Neuronal stem cell (in vitro differentiated cells): ENCODE results near the gene ALG9.

ENCODE experiments used
- DNase-seq: peaks from one replicate; pipeline ENCODE4 v3.0.0-alpha.2; 2013; ENCODE audit warnings: low spot score
- H2AFZ ChIP-seq: one replicate; pipeline ENCODE4 v1.6.1; 2013; ENCODE audit warnings: mild to moderate bottlenecking, low read length, inconsistent platforms
- H2AK5ac ChIP-seq: 2 replicates; pipeline ENCODE4 v1.6.1; 2013; ENCODE audit warnings: low read depth, mild to moderate bottlenecking, inconsistent platforms, low read length, moderate library complexity, mixed read lengths
- H2BK120ac ChIP-seq: 2 replicates; pipeline ENCODE4 v1.6.1; 2013; ENCODE audit warnings: low read depth, mild to moderate bottlenecking, inconsistent platforms, low read length, moderate library complexity, mixed read lengths
- H2BK12ac ChIP-seq: one replicate; pipeline ENCODE4 v1.6.1; 2013; ENCODE audit warnings: low read length, inconsistent platforms
- H2BK15ac ChIP-seq: 2 replicates; pipeline ENCODE4 v1.6.1; 2013; ENCODE audit warnings: mild to moderate bottlenecking, low read length, inconsistent platforms, mixed read lengths
- H2BK5ac ChIP-seq: one replicate; pipeline ENCODE4 v1.6.1; 2013; ENCODE audit warnings: inconsistent platforms, mild to moderate bottlenecking, low read length, moderate library complexity
- H3K14ac ChIP-seq: one replicate; pipeline ENCODE4 v1.6.1; 2013; ENCODE audit warnings: low read length, inconsistent platforms
- H3K18ac ChIP-seq: 2 replicates; pipeline ENCODE4 v1.6.1; 2013; ENCODE audit warnings: low read length, inconsistent platforms
- H3K23ac ChIP-seq: 2 replicates; pipeline ENCODE4 v1.6.1; 2013; ENCODE audit warnings: low read depth, mild to moderate bottlenecking, mixed read lengths, low read length, inconsistent platforms; ENCODE audit not compliant: poor library complexity
- H3K27ac ChIP-seq: replicated peaks from 3 replicates; pipeline ENCODE4 v1.5.1; 2013; ENCODE audit warnings: low read length, inconsistent platforms
- H3K27me3 ChIP-seq, 3 experiments: 2 replicates each; pipeline ENCODE4 v1.6.1; 2013; ENCODE audit warnings: low read length in 3 of 3, mild to moderate bottlenecking in 2 of 3, inconsistent platforms in 1 of 3, low read depth in 1 of 3, mixed read lengths in 1 of 3, moderate library complexity in 1 of 3; ENCODE audit not compliant: control insufficient read depth in 3 of 3, insufficient read depth in 3 of 3
- H3K36me3 ChIP-seq, 2 donors: replicated peaks in 1 of 2; 2 replicates each; pipeline ENCODE4 v1.6.1; 2013; ENCODE audit warnings: low read length in 2 of 2; ENCODE audit not compliant: control insufficient read depth in 2 of 2, insufficient read depth in 2 of 2
- H3K4ac ChIP-seq: 2 replicates; pipeline ENCODE4 v1.6.1; 2013; ENCODE audit warnings: inconsistent platforms, mild to moderate bottlenecking, low read length, moderate library complexity
- H3K4me1 ChIP-seq, 2 donors: 1 replicate in 1 of 2; 2 replicates in 1 of 2; pipeline ENCODE4 v1.6.1; 2013; ENCODE audit warnings: low read length in 2 of 2, low read depth in 1 of 2; ENCODE audit not compliant: control insufficient read depth in 2 of 2, insufficient read depth in 1 of 2
- H3K4me2 ChIP-seq: one replicate; pipeline ENCODE4 v1.6.1; 2013; ENCODE audit warnings: mild to moderate bottlenecking, low read length, inconsistent platforms; ENCODE audit not compliant: insufficient read depth, poor library complexity, severe bottlenecking
- H3K4me3 ChIP-seq, 2 donors: 2 replicates each; pipeline ENCODE4 v1.5.1; 2013; ENCODE audit warnings: low read length in 2 of 2, mild to moderate bottlenecking in 2 of 2, inconsistent platforms in 1 of 2, moderate library complexity in 1 of 2
- H3K79me1 ChIP-seq: one replicate; pipeline ENCODE4 v1.6.1; 2013; ENCODE audit warnings: low read depth, mild to moderate bottlenecking, inconsistent platforms, low read length, moderate library complexity
- H3K9ac ChIP-seq: one replicate; pipeline ENCODE4 v1.6.1; 2013; ENCODE audit warnings: mild to moderate bottlenecking, low read depth, low read length, inconsistent platforms; ENCODE audit not compliant: poor library complexity
- H3K9me3 ChIP-seq, 2 donors: replicated peaks in 1 of 2; 2 replicates each; pipeline versions ENCODE3 to v1.6.1; 2013; ENCODE audit warnings: low read length in 2 of 2, mild to moderate bottlenecking in 2 of 2, inconsistent platforms in 1 of 2, low read depth in 1 of 2, mixed read lengths in 1 of 2, moderate library complexity in 1 of 2; ENCODE audit not compliant: control insufficient read depth in 2 of 2, insufficient read depth in 1 of 2
- H4K8ac ChIP-seq: one replicate; pipeline ENCODE4 v1.6.1; 2013; ENCODE audit warnings: low read depth, mild to moderate bottlenecking, inconsistent platforms, low read length, moderate library complexity
- H4K91ac ChIP-seq: one replicate; pipeline ENCODE4 v1.6.1; 2013; ENCODE audit warnings: low read length, low read depth, mild to moderate bottlenecking, inconsistent platforms; ENCODE audit not compliant: poor library complexity
- WGBS, 2 donors: extraction: QIAGEN DNeasy Blood & Tissue Kit; methylation state at CpG; one replicate each; pipeline ENCODE4 v1.1.7; 2013; ENCODE audit warnings: missing lambda C conversion rate in 2 of 2, mixed read lengths in 1 of 2; ENCODE audit not compliant: insufficient read length in 2 of 2, insufficient replicate concordance in 1 of 2; ENCODE audit errors: extremely low coverage in 2 of 2; 5-methylcytosine and 5-hydroxymethylcytosine counted together

ALG9 gene

GRCh38 chr11:111823629-111824028 lies 47.8 kb downstream of the ALG9 start:
- Histone ChIP-seq H3K4me2 (no peak overlapping the region), H2BK15ac (no peak overlapping the region), H3K4me1 (no peaks in the 10 kb centered on the region), H3K9ac (no peak overlapping the region), H3K36me3 (peaks cover 0 to 17% of the 10 kb centered on the region in 2 donors), H2BK12ac (no peak overlapping the region), H2AFZ (no peak overlapping the region), H4K8ac (no peak overlapping the region), H3K79me1 (no peaks in the 10 kb centered on the region), H3K27me3 (no peaks in the 10 kb centered on the region), H3K9me3 (no peaks in the 10 kb centered on the region), H3K4ac (no peak overlapping the region), H2BK120ac (no peak overlapping the region), H4K91ac (no peak overlapping the region), H3K27ac (no peak overlapping the region), H3K18ac (no peak overlapping the region), H2AK5ac (no peak overlapping the region), H3K4me3 (no peak overlapping the region), H3K23ac (no peak overlapping the region), H3K14ac (no peak overlapping the region), H2BK5ac (no peak overlapping the region)
- DNase-seq: no peak

GRCh38 chr11:111823131-111823530 lies 48.2 kb downstream of the ALG9 start:
- DNase-seq: no peak
- Histone ChIP-seq H3K4me3 (no peak overlapping the region), H2BK5ac (no peak overlapping the region), H4K91ac (no peak overlapping the region), H4K8ac (no peak overlapping the region), H2BK120ac (no peak overlapping the region), H3K27me3 (no peaks in the 10 kb centered on the region), H3K4ac (no peak overlapping the region), H2BK15ac (no peak overlapping the region), H3K4me1 (no peaks in the 10 kb centered on the region), H3K9ac (no peak overlapping the region), H3K79me1 (no peaks in the 10 kb centered on the region), H3K9me3 (no peaks in the 10 kb centered on the region), H3K36me3 (peaks cover 0 to 12% of the 10 kb centered on the region in 2 donors), H2AFZ (no peak overlapping the region), H3K14ac (no peak overlapping the region), H3K27ac (no peak overlapping the region), H3K18ac (no peak overlapping the region), H2BK12ac (no peak overlapping the region), H2AK5ac (no peak overlapping the region), H3K23ac (no peak overlapping the region), H3K4me2 (no peak overlapping the region)
- WGBS, 2 donors: no CpG with 5 or more reads among the region's 1 CpG

- Histone ChIP-seq H3K27me3 (no peaks in the 10 kb centered on the region), H2BK12ac (no peak overlapping the region), H2AK5ac (no peak overlapping the region), H3K79me1 (no peaks in the 10 kb centered on the region), H3K4ac (no peak overlapping the region), H2BK15ac (no peak overlapping the region), H3K4me1 (no peaks in the 10 kb centered on the region), H3K9me3 (no peaks in the 10 kb centered on the region), H4K8ac (no peak overlapping the region), H3K14ac (no peak overlapping the region), H3K4me2 (no peak overlapping the region), H3K36me3 (peaks cover 0 to 17% of the 10 kb centered on the region in 2 donors), H3K9ac (no peak overlapping the region), H2BK120ac (no peak overlapping the region), H3K4me3 (no peak overlapping the region), H2AFZ (no peak overlapping the region), H2BK5ac (no peak overlapping the region), H3K23ac (no peak overlapping the region), H4K91ac (no peak overlapping the region), H3K27ac (no peak overlapping the region), H3K18ac (no peak overlapping the region)
- DNase-seq: no peak
- no CpG with 5 or more reads among the region's 3 CpGs for WGBS, 2 donors
Observed at GRCh38 chr11:111819829-111820237, 51.5 kb downstream of the ALG9 start.

GRCh38 chr11:111819161-111819828 lies 52.1 kb downstream of the ALG9 start:
- no peak overlapping the region for H3K4me3 ChIP-seq
- H2AFZ ChIP-seq: no peak overlapping the region
- H3K79me1 ChIP-seq: no peaks in the 10 kb centered on the region
- no peak overlapping the region for H4K8ac ChIP-seq
- no peak overlapping the region for H3K27ac ChIP-seq
- no peak overlapping the region for H3K4me2 ChIP-seq
- no peak overlapping the region for H3K23ac ChIP-seq
- no peak overlapping the region for H3K14ac ChIP-seq
- peaks cover 0 to 17% of the 10 kb centered on the region in 2 donors for H3K36me3 ChIP-seq
- H3K9me3 ChIP-seq: no peaks in the 10 kb centered on the region
- DNase-seq: no peak
- no peaks in the 10 kb centered on the region for H3K4me1 ChIP-seq
- H2BK5ac ChIP-seq: no peak overlapping the region
- no peak overlapping the region for H2AK5ac ChIP-seq
- no peak overlapping the region for H2BK15ac ChIP-seq
- no peaks in the 10 kb centered on the region for H3K27me3 ChIP-seq
- no peak overlapping the region for H3K4ac ChIP-seq
- H2BK120ac ChIP-seq: no peak overlapping the region
- no peak overlapping the region for H3K9ac ChIP-seq
- no peak overlapping the region for H4K91ac ChIP-seq
- no peak overlapping the region for H3K18ac ChIP-seq
- no CpG with 5 or more reads among the region's 1 CpG for WGBS, 2 donors
- no peak overlapping the region for H2BK12ac ChIP-seq
